NCI-H2029 (cell line): Measurements from ENCODE around the gene ARHGEF12.

Source experiments
- DNase-seq: peaks from one replicate; lab custom pipeline; 2025; lab: John Stamatoyannopoulos, UW

The ARHGEF12 gene

GRCh38 chr11:120388261-120388660 is 52.0 kb downstream of the ARHGEF12 start:
- DNase-seq = no peak

- DNase-seq = no peak
Measured at GRCh38 chr11:120389693-120390584, 53.7 kb downstream of the ARHGEF12 start.

DNA sequence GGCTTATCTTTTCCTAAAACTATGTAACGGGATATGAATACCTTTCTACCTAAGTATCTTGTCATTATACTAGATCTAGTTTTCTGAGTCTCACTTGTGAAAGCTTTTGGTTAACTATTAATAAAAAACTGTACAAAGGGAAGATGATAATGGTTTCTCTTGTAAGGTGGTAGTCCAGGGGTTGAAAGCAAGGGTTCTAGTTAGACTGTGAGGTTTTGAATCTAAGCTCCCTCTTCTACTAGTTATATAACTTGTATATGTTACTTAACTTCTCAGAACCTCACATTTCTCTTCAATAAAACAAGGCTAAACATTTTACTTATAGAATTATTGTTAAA is 54.3 kb downstream of the ARHGEF12 start:
- DNase-seq = no peak

- no peak for DNase-seq
Measured at GRCh38 chr11:120391292-120391691, 55.1 kb downstream of the ARHGEF12 start.

- DNase-seq = no peak
Measured at GRCh38 chr11:120391854-120392253, 55.6 kb downstream of the ARHGEF12 start.

DNA sequence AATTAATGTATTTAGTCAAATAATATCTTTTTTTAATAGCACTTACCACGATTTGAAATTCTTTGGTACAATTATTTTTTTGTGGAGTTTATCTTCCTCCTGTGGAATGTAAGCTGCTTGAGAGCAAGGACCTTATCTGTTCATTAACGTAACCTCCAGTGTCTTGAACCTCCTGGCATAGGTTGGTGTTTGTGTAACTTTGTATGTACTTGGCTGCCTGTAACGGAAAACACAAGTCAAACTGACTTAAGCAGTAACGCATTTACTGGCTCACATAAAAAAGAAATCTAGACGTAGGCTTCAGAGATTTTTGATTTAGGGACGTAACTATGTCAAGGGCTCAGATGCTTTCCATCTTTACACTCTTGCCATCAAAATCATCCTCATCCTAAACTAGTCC is 56.1 kb downstream of the ARHGEF12 start:
- no peak for DNase-seq

GRCh38 chr11:120392793-120393192 is 56.6 kb downstream of the ARHGEF12 start:
- DNase-seq = no peak

- DNase-seq = no peak
Measured at GRCh38 chr11:120394119-120394518, 57.9 kb downstream of the ARHGEF12 start.

- no peak for DNase-seq
Measured at GRCh38 chr11:120395778-120396177, 59.6 kb downstream of the ARHGEF12 start.

- DNase-seq = no peak
Measured at GRCh38 chr11:120398132-120398531, 61.9 kb downstream of the ARHGEF12 start.

GRCh38 chr11:120399307-120399706 is 63.1 kb downstream of the ARHGEF12 start:
- DNase-seq = no peak

DNA sequence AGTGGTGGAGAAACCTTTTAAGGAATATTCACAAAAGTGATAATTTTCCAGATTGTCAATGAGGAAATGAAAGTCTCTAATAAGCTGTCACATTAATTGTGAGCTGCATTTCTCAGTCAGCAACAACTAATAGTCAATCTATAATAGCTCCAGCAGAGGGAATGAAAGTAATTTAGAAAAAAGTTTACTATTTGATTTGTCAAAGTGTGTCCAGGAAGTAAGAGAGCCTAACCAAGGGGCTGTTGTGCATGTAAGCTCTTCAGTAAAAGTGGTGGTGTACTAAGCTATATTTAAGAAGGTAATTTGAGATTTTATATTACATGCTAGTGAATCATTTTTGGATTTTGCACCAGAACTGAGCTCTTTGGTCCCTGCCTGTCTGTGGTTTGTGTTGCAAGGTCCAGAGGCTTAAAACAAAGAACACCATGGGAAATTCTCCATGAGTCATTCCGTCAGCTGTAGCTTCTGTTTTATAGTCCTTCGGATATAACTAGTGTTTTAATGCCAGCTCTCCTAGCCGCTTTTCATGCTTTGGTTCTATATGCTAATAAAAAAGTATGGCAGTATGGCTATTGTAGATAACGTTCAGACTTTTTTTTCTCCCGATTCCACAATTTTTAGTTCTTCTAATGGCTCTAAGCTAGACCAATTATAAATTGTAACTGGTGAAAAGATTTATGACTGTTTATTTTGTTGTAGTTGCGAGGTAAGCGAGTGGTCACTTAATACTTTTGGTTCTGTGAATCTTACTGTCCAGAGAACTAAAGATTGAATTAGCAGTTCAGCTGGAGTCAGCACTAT is 64.6 kb downstream of the ARHGEF12 start:
- DNase-seq = no peak

- DNase-seq = no peak
Measured at GRCh38 chr11:120401506-120401905, 65.3 kb downstream of the ARHGEF12 start.

DNA sequence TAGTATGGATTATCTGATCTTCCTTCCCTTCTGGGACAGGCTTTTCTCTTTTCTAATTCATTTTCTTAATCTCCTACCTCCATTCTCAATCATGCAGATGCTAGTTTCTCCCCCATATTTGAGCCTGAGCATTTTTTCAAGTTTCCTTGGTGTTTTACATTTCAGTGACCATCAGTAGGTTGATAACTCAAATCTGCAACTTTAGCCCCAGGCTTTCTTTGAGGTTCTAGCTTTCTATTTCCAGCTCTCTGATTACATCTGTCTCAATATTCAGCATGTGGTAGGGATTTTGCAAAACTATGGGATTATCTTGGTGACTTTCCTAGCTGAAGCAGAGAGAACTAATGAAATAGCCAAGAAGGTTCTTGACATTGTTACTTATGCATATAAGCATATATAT is 67.8 kb downstream of the ARHGEF12 start:
- DNase-seq = no peak

DNA sequence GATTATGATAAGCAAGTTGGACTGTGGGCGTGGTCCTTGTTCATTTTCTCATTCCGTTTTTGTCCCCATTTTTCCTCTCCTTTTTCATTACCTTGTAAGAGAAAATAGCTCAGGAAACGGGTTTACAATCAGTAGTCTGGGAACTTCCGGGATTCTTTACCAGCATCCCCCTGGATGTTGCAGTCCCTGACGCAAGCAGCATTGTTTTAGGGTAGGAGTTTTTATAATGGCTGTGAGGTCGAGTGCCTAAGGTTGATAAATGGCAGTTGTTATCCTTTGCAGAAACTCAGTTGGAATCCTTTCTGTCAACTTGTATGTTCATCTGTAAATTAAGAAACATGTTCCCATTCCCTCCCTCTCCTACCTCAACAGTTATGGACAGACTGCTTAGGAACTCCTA is 68.3 kb downstream of the ARHGEF12 start:
- no peak for DNase-seq

DNA sequence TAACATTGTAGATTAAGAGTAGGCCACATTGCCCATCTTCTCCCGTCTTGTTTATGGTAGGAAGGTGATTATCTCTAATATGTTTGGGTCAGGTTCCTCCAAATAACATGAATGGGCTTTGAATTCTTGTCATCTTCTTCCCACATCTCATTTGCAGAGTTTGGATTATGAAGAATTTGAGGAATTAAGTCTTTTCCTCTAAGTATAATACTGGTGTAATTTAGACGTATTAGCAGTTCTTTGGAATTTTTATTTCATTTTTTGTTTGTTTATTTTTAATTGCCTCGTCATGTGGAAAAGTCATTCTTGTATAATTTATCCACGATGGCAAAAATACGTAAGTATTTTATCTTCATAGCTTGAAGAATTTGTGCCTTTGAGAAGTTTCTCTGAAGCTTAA is 73.4 kb downstream of the ARHGEF12 start:
- no peak for DNase-seq

DNA sequence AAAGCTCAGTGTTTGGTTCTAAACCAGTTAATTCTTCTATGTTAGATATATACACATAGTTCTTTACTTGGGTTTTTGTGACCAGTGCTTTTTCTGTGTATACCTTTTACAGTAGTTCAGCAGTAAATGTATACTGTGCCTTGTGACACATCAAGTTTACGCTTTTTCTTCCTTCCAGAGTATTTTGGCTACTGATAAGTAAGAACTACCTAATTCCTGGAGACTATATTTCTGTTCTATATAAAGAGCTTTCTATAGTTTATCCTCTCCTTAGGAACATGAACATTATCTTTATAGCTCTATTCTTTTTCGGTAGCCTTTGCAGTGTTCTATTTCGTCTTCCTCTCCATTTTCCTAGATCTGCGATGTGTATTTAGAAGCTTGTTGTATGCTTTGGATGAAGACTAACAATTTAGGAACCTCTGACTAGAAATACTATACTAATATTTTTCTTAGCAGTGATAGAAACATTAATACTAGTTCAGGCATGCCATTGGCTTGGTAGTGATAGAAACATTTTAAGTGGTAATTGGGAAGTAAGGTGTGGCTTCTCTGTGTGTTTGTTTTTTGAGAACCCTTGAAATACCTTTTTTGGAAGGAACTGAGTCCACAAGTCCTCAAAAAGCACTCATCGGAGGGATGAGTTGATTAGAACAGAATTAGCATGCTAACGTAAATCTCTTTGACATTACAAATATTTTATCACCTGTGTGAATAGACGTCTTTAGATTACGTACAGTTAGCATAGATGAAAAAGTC is 74.6 kb downstream of the ARHGEF12 start:
- no peak for DNase-seq

DNA sequence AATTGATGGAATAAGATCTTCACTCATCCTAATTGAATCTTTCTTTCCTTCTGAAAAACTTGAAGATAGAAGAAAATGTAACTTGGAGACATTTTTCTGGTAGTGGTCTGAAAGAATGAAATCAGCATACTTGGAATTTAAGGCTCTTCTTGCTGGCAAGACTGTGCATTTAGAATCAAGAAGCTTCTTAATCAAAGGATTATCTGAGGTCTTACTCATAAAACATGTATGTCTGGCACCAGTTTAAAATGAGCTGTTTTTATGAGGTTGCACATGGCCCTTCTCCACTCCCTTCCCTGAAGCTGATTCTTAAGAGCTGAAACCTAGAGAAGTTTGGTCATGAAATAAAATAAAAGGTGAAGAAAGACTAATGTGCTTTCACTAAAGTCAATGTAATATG is 77.3 kb downstream of the ARHGEF12 start:
- no peak for DNase-seq

DNA sequence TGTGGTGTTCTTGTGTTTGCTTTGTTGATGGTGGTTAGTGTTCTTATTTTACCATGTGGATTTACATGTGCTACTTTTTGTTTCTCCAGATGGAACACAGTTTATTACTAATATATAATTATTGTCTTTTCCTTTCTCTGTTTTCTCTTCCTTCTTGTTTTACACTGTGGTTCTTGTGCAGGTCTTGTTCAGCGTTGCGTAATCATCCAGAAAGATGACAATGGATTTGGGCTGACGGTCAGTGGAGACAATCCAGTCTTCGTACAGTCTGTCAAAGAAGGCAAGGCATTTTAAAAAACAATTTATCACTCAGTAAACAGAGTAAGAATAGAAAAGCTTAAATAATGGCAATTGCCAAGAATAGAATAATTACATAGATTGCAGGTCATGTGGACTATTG is 84.4 kb downstream of the ARHGEF12 start:
- DNase-seq = no peak

- no peak for DNase-seq
Measured at GRCh38 chr11:120424185-120424969, 88.2 kb downstream of the ARHGEF12 start.

GRCh38 chr11:120424970-120425332 is 88.7 kb downstream of the ARHGEF12 start:
- DNase-seq = no peak

- DNase-seq = no peak
Measured at GRCh38 chr11:120425527-120425926, 89.3 kb downstream of the ARHGEF12 start.
